Body of pancreas (tissue), 4 donors: ENCODE results near the gene SETD6.

Experiments
- POLR2A ChIP-seq, 3 donors: fragments of 450-650 bp; IDR thresholded peaks; one replicate each; pipeline ENCODE4 v1.6.1; 2016; ENCODE audit warnings: antibody characterized with exemption in 3 of 3, mild to moderate bottlenecking in 2 of 3
- TF ChIP-seq, protein P1 (sequence below), 7 experiments: fragments of 450-650 bp in 4 of 7; fragments of 200-600 bp in 3 of 7; sonication (generic) in 3 of 7; IDR thresholded peaks; one replicate each; pipeline ENCODE4 v1.5.1; 2016 to 2019; ENCODE audit warnings: antibody characterized with exemption in 7 of 7

DNA sequence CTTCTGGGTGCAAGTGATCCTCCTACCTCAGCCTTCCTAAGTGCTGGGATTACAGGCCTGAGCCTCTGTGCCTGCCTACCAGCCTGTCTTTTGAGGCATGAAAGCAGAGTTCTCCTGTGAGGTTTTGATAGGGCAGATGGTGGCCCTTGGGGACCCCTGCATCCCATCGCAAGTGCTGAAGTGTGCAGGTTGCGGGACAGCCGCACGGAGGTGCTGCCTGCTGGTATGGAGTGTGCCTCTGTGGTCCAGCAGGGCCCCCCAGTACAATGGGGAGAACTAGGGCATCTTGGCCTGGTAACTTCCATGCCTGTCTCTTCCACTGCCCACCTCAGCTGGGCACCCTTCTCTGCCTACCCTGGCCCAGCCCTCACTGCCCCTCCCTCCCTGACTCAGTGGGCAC, 25.3 kb upstream of the SETD6 start:
- TF ChIP-seq POLR2A (IDR thresholded peaks at IDR 0.05): no peak
- TF ChIP-seq, protein P1, sequence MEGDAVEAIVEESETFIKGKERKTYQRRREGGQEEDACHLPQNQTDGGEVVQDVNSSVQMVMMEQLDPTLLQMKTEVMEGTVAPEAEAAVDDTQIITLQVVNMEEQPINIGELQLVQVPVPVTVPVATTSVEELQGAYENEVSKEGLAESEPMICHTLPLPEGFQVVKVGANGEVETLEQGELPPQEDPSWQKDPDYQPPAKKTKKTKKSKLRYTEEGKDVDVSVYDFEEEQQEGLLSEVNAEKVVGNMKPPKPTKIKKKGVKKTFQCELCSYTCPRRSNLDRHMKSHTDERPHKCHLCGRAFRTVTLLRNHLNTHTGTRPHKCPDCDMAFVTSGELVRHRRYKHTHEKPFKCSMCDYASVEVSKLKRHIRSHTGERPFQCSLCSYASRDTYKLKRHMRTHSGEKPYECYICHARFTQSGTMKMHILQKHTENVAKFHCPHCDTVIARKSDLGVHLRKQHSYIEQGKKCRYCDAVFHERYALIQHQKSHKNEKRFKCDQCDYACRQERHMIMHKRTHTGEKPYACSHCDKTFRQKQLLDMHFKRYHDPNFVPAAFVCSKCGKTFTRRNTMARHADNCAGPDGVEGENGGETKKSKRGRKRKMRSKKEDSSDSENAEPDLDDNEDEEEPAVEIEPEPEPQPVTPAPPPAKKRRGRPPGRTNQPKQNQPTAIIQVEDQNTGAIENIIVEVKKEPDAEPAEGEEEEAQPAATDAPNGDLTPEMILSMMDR (IDR thresholded peaks at IDR 0.05): no peak
